K562 (cell line): ENCODE measurements around the gene FADS1. TPM values are rescaled to one million over a fixed set of nuclear protein-coding genes. Genes with fewer than 3 reads are reported as not detected.

ENCODE experiments used
- DACH1 ChIP-seq: fragments of 450-650 bp; IDR thresholded peaks from 2 replicates; pipeline ENCODE4 v1.6.1; 2018; ENCODE audit not compliant: partially characterized antibody
- HDAC1 ChIP-seq, 2 experiments: fragments of 450-650 bp; IDR thresholded peaks; 2 replicates each; pipeline ENCODE4 v1.6.1; 2016 to 2017; ENCODE audit warnings: inconsistent platforms in 1 of 2, mild to moderate bottlenecking in 1 of 2, moderate library complexity in 1 of 2
- MTA2 ChIP-seq: fragments of 450-650 bp; IDR thresholded peaks from 2 replicates; pipeline ENCODE4 v1.6.1; 2016; ENCODE audit warnings: low read depth
- PHF21A ChIP-seq: fragments of 450-650 bp; IDR thresholded peaks from 2 replicates; pipeline ENCODE4 v1.6.1; 2017; ENCODE audit warnings: low read depth, borderline replicate concordance
- POLR2AphosphoS5 ChIP-seq: IDR thresholded peaks from 2 replicates; pipeline ENCODE4 v1.6.1; 2011; ENCODE audit warnings: mild to moderate bottlenecking, low read depth, low read length, moderate library complexity; ENCODE audit not compliant: control insufficient read depth, insufficient read depth
- SRSF7 ChIP-seq: fragments of 200-400 bp; formaldehyde crosslinking; optimal IDR thresholded peaks from 2 replicates; pipeline ENCODE3; 2017; ENCODE audit warnings: mild to moderate bottlenecking, low read depth, low read length
- SUPT5H ChIP-seq: fragments of 450-650 bp; IDR thresholded peaks from 2 replicates; pipeline ENCODE4 v1.6.1; 2016
- TRIM25 ChIP-seq: fragments of 450-650 bp; IDR thresholded peaks from 2 replicates; pipeline ENCODE4 v1.7.0; 2016; ENCODE audit warnings: borderline replicate concordance
- ZBTB11 ChIP-seq, 3 experiments: fragments of 200-800 bp in 1 of 3; fragments of 250-450 bp in 1 of 3; fragments of 450-650 bp in 1 of 3; sonication (Bioruptor Pico) in 1 of 3; sonication (Bioruptor generic) in 1 of 3; formaldehyde crosslinking in 1 of 3; IDR thresholded peaks; 2 replicates each; pipeline versions ENCODE4 v1.6.1 to v1.8.0; 2016 to 2022; ENCODE audit warnings: mild to moderate bottlenecking in 2 of 3, missing genetic modification characterization in 2 of 3, missing compliant biosample characterization in 1 of 3, moderate library complexity in 1 of 3
- ZBTB40 ChIP-seq, 2 experiments: fragments of 450-650 bp in 1 of 2; sonication (generic) in 1 of 2; formaldehyde crosslinking in 1 of 2; IDR thresholded peaks; 2 replicates each; pipeline versions ENCODE4 v1.7.1 to v1.9.0; 2016 to 2022; ENCODE audit warnings: inconsistent platforms in 1 of 2, mild to moderate bottlenecking in 1 of 2, missing genetic modification reagents in 1 of 2
- ZNF324 ChIP-seq: fragments of 250-450 bp; sonication (Bioruptor Pico); IDR thresholded peaks from 2 replicates; pipeline ENCODE4 v1.4.0; 2020; ENCODE audit warnings: mild to moderate bottlenecking
- polyA plus RNA-seq, 8 experiments: library from polyadenylated mRNA; depleted of rRNA in 4 of 8; stranded (reverse) in 5 of 8; unstranded in 3 of 8; fragments of >200 nt; fragmentation: Nextera tagmentation in 2 of 8; fragmentation: Illumina TruSeq in 1 of 8; extraction: Ambion mirVana in 2 of 8; extraction: Trizol in 1 of 8; gene quantifications; 2 replicates each; pipeline versions ENCODE4 v1.2.1 to v1.2.3, GENCODE V29; 2011 to 2014; ENCODE audit warnings: inconsistent platforms in 1 of 8, missing spikeins in 1 of 8
- total RNA-seq, 7 experiments: library from RNA; depleted of rRNA in 6 of 7; stranded (reverse); fragments of >200 nt in 6 of 7; fragmentation: Illumina TruSeq in 2 of 7; extraction: Trizol in 2 of 7; gene quantifications; 2 replicates each; pipeline versions ENCODE4 v1.2.1 to v1.2.3, GENCODE V29; 2011 to 2021; ENCODE audit warnings: low replicate concordance in 1 of 7

Gene FADS1
- total and polyA plus RNA-seq, 9 of the 15 experiments (the other 6 are each of a cell fraction or from before 2014, with no cell fraction given) = 110 to 864 (median 364) TPM

- TF ChIP-seq TRIM25 (no peak), DACH1 (peak; percentile 10), ZBTB40 (IDR thresholded peaks at IDR 0.05) (no peak), ZBTB40 (CRISPR knock-in tag; IDR thresholded peaks at IDR 0.05) (no peak), SRSF7 (no peak), SUPT5H (peak; percentile 45; the same call in 1 of the 2 replicates), POLR2AphosphoS5 (peak; percentile 96), HDAC1 (IDR thresholded peaks at IDR 0.05) (peak in 1 of 2 experiments; percentile 63; a peak in 2 of 4 replicates), ZNF324 (CRISPR knock-in tag) (no peak), MTA2 (peak; percentile 90), PHF21A (no peak), ZBTB11 (CRISPR knock-in tag; IDR thresholded peaks at IDR 0.05) (peak in 1 of 3 experiments; percentile 48; a peak in 2 of 6 replicates)
Observed at GRCh38 chr11:61800331-61801281, 16.2 kb downstream of the FADS1 start (continued).
